ENCODE results near the gene DIRAS1.

DNA sequence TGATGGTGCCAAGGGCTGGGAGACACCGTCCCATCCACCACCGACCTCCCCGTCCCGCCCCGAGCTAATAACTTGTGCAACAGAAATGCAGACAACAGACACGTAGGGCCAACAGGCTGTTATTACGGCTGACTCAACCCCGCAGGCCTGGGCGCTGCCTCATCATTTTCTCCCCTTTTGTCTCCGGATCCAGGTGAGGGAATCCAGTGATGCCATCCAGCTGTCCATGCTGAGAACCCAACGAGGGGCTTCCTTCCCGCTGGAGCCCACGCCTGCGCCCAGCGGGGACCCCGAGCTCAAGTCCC lies 6.4 kb upstream of the DIRAS1 start:
- TF ChIP-seq, protein P1, sequence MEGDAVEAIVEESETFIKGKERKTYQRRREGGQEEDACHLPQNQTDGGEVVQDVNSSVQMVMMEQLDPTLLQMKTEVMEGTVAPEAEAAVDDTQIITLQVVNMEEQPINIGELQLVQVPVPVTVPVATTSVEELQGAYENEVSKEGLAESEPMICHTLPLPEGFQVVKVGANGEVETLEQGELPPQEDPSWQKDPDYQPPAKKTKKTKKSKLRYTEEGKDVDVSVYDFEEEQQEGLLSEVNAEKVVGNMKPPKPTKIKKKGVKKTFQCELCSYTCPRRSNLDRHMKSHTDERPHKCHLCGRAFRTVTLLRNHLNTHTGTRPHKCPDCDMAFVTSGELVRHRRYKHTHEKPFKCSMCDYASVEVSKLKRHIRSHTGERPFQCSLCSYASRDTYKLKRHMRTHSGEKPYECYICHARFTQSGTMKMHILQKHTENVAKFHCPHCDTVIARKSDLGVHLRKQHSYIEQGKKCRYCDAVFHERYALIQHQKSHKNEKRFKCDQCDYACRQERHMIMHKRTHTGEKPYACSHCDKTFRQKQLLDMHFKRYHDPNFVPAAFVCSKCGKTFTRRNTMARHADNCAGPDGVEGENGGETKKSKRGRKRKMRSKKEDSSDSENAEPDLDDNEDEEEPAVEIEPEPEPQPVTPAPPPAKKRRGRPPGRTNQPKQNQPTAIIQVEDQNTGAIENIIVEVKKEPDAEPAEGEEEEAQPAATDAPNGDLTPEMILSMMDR (conservative IDR thresholded peaks at IDR 0.05; ENCODE audit: low read depth, low read length): no peak
- TF ChIP-seq BHLHE40 (IDR thresholded peaks at IDR 0.05; ENCODE audit: low read depth, low read length): no peak
- no peak for TF ChIP-seq POLR2A (IDR thresholded peaks at IDR 0.05; ENCODE audit: low read depth, low read length)
- no peak for TF ChIP-seq RAD21 (IDR thresholded peaks at IDR 0.05; ENCODE audit: low read length)
- TF ChIP-seq MXI1 (IDR thresholded peaks at IDR 0.05; ENCODE audit: borderline replicate concordance, low read depth, low read length): no peak
- TF ChIP-seq NFE2L2 (IDR thresholded peaks at IDR 0.05; ENCODE audit: low read depth, low read length): no peak
- TF ChIP-seq FOS (IDR thresholded peaks at IDR 0.05; ENCODE audit: low read depth, low read length): no peak
- TF ChIP-seq SMC3 (IDR thresholded peaks at IDR 0.05; ENCODE audit: low read depth, low read length): no peak
- TF ChIP-seq, protein P2, sequence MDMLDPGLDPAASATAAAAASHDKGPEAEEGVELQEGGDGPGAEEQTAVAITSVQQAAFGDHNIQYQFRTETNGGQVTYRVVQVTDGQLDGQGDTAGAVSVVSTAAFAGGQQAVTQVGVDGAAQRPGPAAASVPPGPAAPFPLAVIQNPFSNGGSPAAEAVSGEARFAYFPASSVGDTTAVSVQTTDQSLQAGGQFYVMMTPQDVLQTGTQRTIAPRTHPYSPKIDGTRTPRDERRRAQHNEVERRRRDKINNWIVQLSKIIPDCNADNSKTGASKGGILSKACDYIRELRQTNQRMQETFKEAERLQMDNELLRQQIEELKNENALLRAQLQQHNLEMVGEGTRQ (IDR thresholded peaks at IDR 0.05; ENCODE audit: low read depth, low read length): no peak
- TF ChIP-seq RFX5 (IDR thresholded peaks at IDR 0.05; ENCODE audit: low read depth, low read length): no peak
- TF ChIP-seq CEBPB (IDR thresholded peaks at IDR 0.05; ENCODE audit: low read depth, low read length): 0 out of 2 replicates have a peak, but pooled peaks have one; percentile 20
- no peak for TF ChIP-seq CHD1 (IDR thresholded peaks at IDR 0.05; ENCODE audit: low read depth, low read length)
- no peak for TF ChIP-seq RCOR1 (IDR thresholded peaks at IDR 0.05; ENCODE audit: insufficient replicate concordance, low read length)
- peak; percentile 20; the same call in 1 of the 2 replicates for TF ChIP-seq MAFK (IDR thresholded peaks at IDR 0.05; ENCODE audit: low read depth, low read length)
